CD4-positive, alpha-beta T cell treated with Interleukin-1 beta for 1 hour (primary cell): ENCODE results near the gene FRMPD2.

Experiments used
- DNase-seq, 2 donors: peaks; one replicate each; pipeline ENCODE4 v3.0.0-alpha.2; 2020 to 2022

FRMPD2 gene

GRCh38 chr10:48274636-48275035, at the start of gene FRMPD2:
FRMPD2 (minus strand) TSS chr10:48274696; CDS start chr10:48274567, 129 bp downstream.
- DNase-seq = no peak

- DNase-seq = no peak
Observed at GRCh38 chr10:48322017-48322416, 47.5 kb upstream of the FRMPD2 start.

- no peak for DNase-seq
Observed at GRCh38 chr10:48317321-48317990, 43.0 kb upstream of the FRMPD2 start.

GRCh38 chr10:48316236-48316635, 41.7 kb upstream of the FRMPD2 start:
- DNase-seq = no peak

GRCh38 chr10:48314107-48314506, 39.6 kb upstream of the FRMPD2 start:
- no peak for DNase-seq

GRCh38 chr10:48309711-48310226, 35.3 kb upstream of the FRMPD2 start:
- peak in 1 of 2 donors; percentile 16 for DNase-seq

GRCh38 chr10:48307711-48308018, 33.2 kb upstream of the FRMPD2 start:
- DNase-seq = no peak

GRCh38 chr10:48306870-48307710, 32.6 kb upstream of the FRMPD2 start:
- DNase-seq = peak; percentile 76 to 80

GRCh38 chr10:48306265-48306869, 31.9 kb upstream of the FRMPD2 start, which contains the start of gene MAPK8:
MAPK8 (plus strand) TSS chr10:48306677; CDS start chr10:48401661, 94,984 bp downstream.
- peak; percentile 96 to 97 for DNase-seq

- DNase-seq = no peak
Observed at GRCh38 chr10:48305905-48306264, 31.4 kb upstream of the FRMPD2 start.

- no peak for DNase-seq
Observed at GRCh38 chr10:48302515-48303476, 28.3 kb upstream of the FRMPD2 start.

- no peak for DNase-seq
Observed at GRCh38 chr10:48300556-48300955, 26.1 kb upstream of the FRMPD2 start.

GRCh38 chr10:48299692-48300091, 25.2 kb upstream of the FRMPD2 start:
- no peak for DNase-seq

- DNase-seq = no peak
Observed at GRCh38 chr10:48299066-48299465, 24.6 kb upstream of the FRMPD2 start.

- no peak for DNase-seq
Observed at GRCh38 chr10:48296576-48297098, 22.1 kb upstream of the FRMPD2 start.

GRCh38 chr10:48294431-48294830, 19.9 kb upstream of the FRMPD2 start:
- no peak for DNase-seq

GRCh38 chr10:48292616-48293015, 18.1 kb upstream of the FRMPD2 start:
- DNase-seq = no peak

- no peak for DNase-seq
Observed at GRCh38 chr10:48291190-48291589, 16.7 kb upstream of the FRMPD2 start.

- no peak for DNase-seq
Observed at GRCh38 chr10:48290286-48290685, 15.8 kb upstream of the FRMPD2 start.

GRCh38 chr10:48289501-48290238, 15.2 kb upstream of the FRMPD2 start:
- peak; percentile 8 to 38 for DNase-seq

GRCh38 chr10:48288661-48289060, 14.2 kb upstream of the FRMPD2 start:
- DNase-seq = no peak
